ENCODE results near the gene PDE4D.
"Not testable (repeated sequence)": the region's sequence is repeated elsewhere in the genome, so short reads cannot be mapped to it uniquely, and the experiment has no call there.

The PDE4D gene

DNA sequence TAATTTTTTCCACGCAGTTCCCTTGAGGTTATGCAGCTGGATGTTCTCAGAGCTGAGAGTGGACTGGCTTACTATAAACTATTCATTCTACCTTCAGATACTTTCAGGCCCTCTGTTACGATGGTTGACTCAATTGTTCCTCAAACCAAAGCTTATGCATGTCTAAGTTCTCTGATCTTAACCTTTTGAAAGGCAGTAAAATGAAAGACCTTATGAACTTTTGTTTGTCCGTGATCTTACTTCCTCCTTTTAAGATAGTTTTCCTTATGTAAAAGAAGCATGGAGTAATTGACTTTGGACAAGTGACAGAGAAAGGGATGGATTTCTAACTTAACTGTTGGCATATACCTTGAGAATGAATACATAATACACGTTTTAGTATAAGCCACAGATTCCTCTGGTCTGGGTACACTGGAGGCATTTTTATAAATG is 575.7 kb downstream of the PDE4D start:
- DNase-seq (ENCODE audit: low read depth) = no peak
- no peak overlapping the region for H3K4me3 ChIP-seq (ENCODE audit: low read length)
- no peak for TF ChIP-seq CTCF (IDR thresholded peaks at IDR 0.05; ENCODE audit: insufficient read depth, low read depth, low read length, missing control alignments)

DNA sequence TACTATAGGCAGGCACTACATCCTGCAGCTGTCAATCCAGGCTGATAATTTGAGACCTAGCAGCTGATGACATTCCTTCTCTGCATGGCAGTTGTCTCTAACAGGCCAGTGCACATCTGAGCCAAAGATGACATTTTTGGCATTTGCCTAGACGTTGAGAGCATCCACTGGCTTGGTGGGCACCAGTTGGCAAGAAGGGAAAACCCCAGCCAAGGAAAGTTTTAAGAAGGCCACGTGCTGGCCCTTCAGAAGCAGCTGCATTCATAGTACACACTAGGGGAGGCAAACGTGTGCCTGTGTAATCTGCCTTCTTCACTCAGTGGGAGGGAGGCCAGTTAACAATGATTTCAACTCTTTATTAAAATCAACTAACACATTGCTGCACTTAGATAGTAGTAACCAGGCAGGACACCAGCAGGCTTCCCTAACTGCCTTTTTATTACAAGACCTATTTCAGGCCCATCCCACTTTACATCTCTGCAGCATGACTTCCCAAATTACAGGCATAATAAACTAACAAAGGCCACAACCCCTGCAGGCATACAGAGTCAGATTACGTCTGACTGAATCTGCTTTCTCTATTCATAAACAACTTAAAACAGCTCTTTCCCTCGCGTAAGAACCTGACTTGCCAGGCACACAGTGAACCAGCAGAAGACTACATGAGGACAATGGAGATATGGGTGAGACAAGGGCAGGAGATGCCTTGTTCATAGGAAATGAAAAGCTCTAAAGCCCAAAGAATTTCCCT is 576.3 kb downstream of the PDE4D start:
- TF ChIP-seq CTCF (IDR thresholded peaks at IDR 0.05; ENCODE audit: insufficient read depth, low read depth, low read length, missing control alignments) = no peak
- no peak overlapping the region for H3K4me3 ChIP-seq (ENCODE audit: low read length)
- peak; percentile 66 for DNase-seq (ENCODE audit: low read depth)

DNA sequence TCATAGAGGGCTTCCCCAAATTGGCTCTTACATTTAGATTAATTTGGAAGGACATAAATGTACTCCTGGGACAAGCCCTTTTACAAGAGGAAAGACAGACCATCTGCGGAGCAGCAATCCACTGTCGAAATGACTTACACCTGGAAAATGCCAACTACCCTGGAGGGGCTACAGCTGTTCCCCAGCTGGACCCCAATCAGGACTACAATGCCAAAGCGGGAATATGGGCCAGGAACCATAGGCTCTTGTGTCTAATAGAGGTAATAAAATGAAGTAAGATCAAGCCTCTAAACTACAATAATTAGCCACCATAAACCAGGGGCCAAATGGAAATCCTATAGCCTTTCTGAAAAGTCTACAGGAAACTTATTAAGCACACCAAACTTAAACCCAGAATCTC is 581.3 kb downstream of the PDE4D start:
- no peak for TF ChIP-seq CTCF (IDR thresholded peaks at IDR 0.05; ENCODE audit: insufficient read depth, low read depth, low read length, missing control alignments)
- no peak for DNase-seq (ENCODE audit: low read depth)
- H3K4me3 ChIP-seq (ENCODE audit: low read length) = no peak overlapping the region

DNA sequence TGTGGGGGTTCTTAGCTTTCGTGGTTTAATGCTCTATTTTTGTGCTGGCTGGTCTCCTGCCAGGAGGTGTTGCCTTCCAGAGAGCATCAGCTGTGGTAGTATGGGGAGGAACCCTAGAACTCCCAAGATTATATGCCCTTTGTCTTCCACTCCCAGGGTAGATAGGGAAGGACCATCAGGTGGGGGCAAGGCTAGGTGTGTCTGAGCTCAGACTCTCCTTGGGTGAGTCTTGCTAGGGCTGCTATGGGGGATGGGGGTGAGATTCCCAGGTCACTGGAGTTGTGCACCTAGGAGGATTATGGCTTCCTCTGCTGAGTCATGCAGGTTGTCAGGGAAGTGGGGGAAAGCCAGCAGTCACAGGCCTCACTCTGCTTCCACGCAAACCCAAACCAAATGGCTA is 584.8 kb downstream of the PDE4D start:
- not testable (repeated sequence) for H3K4me3 ChIP-seq (ENCODE audit: low read length); DNase-seq (ENCODE audit: low read depth)

DNA sequence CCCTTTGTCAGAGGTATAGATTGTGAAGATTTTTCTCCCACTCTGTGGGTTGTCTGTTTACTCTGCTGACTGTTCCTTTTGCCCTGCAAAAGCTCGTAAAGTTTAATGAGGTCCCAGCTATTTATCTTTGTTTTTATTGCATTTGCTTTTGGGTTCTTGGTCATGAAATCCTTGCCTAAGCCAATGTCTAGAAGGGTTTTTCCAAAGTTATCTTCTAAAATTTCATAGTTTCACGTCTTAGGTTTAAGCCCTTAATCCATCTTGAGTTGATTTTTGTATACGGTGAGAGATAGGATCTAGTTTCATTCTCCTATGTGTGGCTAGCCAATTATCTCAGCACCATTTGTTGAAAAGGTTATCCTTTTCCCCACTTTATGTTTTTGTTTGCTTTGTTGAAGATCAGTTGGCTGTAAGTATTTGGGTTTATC is 590.2 kb downstream of the PDE4D start:
- not testable (repeated sequence) for DNase-seq (ENCODE audit: low read depth); H3K4me3 ChIP-seq (ENCODE audit: low read length)

DNA sequence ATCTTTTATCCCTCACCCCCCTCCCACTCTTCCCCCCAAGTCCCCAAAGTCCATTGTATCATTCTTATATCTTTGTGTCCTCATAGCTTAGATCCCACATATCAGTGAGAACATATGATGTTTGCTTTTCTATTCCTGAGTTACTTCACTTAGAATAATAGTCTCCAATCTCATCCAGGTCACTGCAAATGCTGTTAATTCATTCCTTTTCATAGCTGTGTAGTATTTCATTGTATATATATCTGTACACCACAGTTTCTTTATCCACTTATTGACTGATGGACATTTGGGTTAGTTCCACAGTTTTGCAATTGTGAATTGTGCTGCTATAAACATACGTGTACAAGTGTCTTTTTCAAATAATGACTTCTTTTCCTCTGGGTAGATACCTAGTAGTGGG is 591.0 kb downstream of the PDE4D start:
- not testable (repeated sequence) for DNase-seq (ENCODE audit: low read depth); H3K4me3 ChIP-seq (ENCODE audit: low read length)

GRCh38 chr5:59301727-59302126 is 591.8 kb downstream of the PDE4D start:
- no peak for DNase-seq (ENCODE audit: low read depth)
- no peak for TF ChIP-seq CTCF (IDR thresholded peaks at IDR 0.05; ENCODE audit: insufficient read depth, low read depth, low read length, missing control alignments)
- no peak overlapping the region for H3K4me3 ChIP-seq (ENCODE audit: low read length)

DNA sequence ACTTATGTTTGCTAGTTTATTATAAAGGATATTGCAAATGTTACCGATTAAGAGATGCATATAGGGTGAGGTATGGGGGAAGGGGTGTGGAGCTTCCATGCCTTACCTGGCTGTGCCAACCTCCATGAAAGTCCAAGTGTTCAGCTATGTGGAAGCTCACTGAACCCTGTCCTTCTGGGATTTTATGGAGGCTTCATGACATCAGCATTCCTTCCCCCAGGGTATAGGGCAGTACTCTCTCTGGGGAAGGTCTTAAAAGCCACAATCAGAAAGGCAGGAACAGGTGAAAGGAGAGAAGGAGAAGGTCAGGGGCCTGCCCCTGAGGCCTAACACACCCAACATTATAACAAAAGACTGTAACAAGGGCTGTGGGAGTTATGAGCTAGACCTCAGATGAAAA is 592.6 kb downstream of the PDE4D start:
- TF ChIP-seq CTCF (IDR thresholded peaks at IDR 0.05; ENCODE audit: insufficient read depth, low read depth, low read length, missing control alignments) = no peak
- no peak for DNase-seq (ENCODE audit: low read depth)
- H3K4me3 ChIP-seq (ENCODE audit: low read length) = no peak overlapping the region

Data from epithelial cell of esophagus (primary cell).